ENCODE measurements around the gene CSF1R.

CSF1R gene

DNA sequence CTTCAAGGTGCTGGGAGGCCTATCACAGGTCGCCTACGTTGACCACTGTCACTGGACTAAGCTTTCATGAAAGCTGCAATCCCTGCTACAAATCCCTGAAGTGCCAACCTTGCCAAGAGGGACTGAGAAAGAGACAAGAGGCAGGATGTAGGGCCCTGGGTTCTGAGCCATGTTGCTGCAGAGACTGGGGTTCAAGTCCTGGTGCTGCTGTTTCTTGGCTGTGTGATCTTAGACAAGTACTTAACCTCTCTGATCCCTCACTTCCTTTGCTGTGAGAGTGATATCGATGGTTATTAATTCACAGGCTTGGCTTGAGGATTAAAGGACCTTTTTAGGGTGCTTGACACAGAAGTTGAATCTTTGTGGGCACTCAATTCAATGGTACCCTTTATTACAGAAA lies 15.5 kb downstream of the CSF1R start:
- DNase-seq (ENCODE audit: low read depth in 3 of 3, low spot score in 1 of 3), result no peak

DNA sequence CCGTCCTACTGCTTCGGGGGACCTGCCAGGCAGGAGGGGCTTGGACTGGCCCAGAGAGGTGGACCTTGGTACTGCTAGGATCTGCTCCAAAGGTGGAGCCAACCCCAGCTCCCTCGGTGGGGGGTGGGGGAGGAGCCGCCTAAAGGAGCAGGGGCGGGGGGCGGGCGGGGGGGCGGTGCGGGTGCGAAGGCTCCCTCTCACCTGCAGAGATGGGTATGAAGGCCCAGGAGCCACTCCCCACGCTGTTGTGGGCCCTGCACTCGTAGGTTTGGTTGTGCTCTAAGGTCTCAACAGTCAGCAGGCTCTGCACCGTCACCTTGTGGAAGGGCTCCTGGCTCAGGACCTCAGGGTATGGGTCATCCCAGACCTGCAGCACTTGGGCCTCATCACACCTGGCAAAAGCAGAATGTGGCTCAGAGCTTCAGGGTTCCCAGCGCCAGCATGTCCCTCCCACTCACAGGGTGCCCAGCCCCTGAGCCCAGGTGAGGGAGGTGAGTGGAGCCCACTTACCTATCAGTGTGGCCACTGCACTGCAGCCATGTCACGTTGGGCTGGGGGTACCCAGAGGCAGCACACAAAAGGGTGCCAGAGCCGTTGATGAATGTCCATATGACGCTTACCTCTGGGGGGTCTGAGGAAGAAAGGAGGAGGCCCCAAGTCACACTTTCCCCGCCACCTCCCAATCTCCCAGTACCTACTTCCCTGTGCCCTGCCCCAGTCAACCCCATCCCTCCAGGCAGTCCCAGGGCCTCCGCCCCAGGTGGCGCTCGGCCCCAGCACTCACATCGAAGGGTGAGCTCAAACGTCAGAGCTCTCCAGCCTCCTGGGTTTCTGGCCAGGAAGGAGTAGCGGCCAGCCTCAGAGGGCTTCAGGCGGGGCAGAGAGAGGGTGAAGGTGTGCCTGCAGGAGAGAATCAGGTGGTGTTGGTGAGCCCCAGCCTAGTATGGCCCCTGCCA lies 16.4 kb downstream of the CSF1R start:
- DNase-seq (ENCODE audit: low read depth in 3 of 3, low spot score in 1 of 3), result no peak

DNA sequence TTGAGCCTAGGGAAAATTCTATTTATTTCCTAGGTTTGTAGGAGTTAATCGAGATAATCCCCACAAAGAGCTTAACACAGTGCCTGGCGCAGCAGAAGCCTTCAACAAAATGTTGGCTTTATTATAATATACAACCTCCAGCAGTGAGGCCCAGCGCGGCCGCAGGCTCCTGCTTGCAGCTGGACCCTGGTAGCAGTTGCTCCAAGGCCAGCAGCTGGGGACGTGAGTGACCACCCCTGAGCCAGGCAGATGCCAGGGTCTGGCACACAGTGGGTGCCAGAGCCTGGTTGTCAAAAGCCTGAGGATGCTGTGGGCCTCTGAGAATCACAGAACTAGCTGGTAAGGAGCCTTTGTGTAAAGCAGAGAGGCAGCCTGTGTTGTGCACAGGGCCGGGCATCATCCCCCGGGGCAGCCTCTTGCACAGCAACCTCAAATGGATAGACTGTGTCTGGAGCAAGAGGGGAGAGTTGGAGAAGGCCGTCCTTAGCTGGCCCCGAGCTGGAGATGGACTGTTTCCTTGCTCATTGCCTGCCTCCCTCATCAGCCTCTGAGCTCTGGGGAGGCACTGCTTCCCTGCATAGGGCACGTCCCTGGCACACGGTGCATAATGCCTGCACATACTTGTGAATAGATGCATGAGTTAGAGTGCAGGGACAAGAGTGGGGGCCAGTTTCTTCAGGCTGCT lies 17.3 kb downstream of the CSF1R start:
- DNase-seq (ENCODE audit: low read depth in 3 of 3, low spot score in 1 of 3), result no peak

DNA sequence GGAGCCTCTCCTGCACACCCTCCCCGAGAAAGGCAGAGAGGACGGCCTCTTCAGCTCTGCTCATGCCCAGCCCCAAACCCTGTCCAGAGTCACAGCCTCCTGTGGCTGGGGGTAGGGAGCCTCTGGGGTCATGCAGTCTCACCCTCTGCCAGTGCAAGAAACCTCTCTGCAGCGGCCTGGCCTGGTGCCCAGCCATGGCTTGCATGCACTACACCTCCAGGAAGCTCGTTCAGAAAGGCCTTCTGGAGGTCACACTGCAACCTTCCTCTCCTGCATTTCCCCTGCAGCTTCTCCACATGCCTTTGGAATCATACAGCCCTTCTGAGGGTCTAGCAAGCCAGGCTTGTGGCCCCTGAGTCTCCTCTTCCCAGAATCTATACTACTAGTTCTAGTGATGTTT lies 17.9 kb downstream of the CSF1R start:
- no peak for DNase-seq (ENCODE audit: low read depth in 3 of 3, low spot score in 1 of 3)

DNA sequence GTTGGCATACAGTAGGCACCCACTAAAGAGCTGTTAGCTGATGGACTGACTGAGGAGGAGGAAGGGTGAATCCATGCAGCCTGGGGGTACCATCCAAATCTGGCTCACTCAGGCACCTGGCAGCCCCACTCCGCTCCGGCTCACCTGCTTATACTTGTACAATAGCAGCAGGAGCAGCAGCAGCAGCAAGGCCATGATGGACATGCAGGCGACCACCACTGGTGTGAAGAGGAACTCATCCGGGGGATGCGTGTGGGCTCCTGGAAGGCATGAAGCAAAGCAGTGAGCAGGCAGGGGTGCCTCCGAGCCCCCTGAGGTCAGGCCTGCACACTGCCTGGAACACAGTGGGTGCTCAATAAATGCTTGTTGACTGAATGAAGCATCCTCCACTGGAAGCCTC lies 18.3 kb downstream of the CSF1R start:
- DNase-seq (ENCODE audit: low read depth in 3 of 3, low spot score in 1 of 3), result no peak

DNA sequence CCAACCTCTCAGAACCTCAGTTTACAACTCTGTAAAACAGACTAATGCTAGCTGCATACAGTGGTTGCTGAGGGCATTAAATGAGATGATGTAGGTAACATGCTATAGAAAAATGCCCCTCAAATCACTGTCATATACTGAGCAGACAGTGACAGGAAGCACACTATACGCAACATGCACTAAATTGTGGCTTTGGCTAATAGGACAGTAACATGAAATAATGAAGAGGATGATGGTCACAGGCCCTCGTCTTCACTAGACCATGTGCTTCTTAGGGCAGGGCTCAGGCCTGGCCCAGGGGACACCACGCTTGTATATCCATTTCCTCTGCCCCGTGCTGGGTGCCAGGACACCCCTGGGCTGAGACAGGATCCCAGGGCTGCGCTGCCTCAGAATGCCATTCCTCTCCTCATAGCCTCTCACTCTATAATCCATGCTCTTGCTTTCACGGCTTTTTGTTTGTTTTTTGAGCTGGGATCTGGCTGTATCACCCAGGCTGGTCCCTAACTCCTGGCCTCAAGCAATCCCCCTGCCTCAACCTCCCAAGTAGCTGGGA lies 18.9 kb downstream of the CSF1R start:
- no peak for DNase-seq (ENCODE audit: low read depth in 3 of 3, low spot score in 1 of 3)

DNA sequence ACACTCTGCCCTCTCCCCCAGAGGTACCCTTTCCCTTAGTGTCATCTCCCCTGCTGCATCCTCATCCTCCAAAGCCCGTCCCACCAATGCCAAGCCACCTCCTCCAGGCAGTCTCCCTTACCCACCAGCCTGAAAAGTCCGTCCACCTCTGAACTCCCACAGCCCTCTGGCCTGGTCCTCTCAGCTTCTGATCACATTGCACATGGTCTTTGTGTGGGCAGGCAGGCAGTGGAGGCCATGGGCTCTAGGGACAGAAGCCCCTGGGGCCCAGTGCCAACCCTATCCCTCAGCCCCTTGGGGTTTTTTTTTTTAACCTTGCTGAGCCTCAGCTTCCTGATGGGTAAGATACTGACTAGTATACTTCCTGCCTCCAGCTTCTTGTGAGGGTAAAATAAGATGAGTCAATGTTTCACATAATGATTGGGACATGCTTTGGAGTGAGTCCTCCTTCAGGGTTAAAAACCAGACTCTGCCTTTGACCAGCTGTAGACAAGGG lies 19.4 kb downstream of the CSF1R start:
- no peak for DNase-seq (ENCODE audit: low read depth in 3 of 3, low spot score in 1 of 3)

DNA sequence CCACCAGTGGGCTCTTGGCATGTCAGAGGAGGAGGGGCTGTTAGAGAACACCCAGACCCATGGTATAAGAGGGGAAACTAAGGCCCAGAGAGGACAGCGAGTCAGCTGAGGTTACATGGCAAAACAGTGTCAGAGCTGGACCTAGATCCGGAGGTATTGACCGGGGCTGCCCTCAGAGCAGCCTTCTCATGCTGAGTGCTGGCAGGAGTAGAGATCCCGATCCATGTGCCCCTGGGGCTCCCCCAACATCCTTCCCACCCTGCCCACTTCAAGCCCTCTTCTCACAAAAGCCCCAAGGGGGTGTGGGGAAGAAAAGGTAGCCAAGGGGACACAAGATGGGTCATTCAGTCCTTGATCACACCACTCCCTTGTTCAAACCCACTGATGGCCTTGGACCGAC lies 19.9 kb downstream of the CSF1R start:
- no peak for DNase-seq (ENCODE audit: low read depth in 3 of 3, low spot score in 1 of 3)

DNA sequence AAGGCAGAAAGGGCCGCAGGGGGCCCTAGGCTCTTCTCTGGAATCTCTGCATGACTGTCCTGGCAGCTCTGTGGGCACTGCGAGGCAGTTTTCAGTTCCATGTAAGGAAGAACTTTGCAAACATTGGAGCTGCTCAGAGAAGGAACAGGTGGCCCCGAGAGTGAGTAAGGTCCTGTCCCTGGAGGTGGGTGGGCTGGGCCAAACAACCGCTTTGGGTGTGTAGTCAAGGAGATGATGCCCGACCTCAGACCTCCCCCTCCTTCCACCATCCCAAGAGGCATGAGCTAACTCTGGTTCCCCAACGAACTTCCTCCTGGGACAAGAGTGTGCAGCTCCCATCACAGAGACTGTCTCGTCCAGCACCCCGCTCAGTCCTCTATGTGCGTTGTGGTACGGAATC lies 20.5 kb downstream of the CSF1R start:
- no peak for DNase-seq (ENCODE audit: low read depth in 3 of 3, low spot score in 1 of 3)

DNA sequence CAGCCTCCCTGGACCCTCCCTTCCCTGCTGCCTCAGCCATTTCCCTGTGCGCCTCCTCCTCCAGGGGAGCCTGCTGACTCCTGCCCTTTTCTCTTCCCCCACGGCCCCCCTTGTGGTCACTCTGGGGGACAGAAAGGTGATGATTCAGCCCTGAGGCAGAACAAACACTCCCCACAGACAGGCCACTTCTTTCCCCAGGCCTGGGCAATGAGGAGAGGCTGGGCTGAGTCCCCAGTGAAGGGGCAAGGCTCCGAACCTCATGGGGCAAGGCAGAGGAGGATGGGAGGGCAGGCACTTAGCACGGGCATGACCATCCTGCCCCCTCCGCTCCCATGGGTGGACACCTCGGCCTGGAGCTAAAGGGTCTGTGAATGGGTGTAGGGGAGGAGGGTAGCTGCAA lies 21.0 kb downstream of the CSF1R start:
- DNase-seq (ENCODE audit: low read depth in 3 of 3, low spot score in 1 of 3), result no peak

DNA sequence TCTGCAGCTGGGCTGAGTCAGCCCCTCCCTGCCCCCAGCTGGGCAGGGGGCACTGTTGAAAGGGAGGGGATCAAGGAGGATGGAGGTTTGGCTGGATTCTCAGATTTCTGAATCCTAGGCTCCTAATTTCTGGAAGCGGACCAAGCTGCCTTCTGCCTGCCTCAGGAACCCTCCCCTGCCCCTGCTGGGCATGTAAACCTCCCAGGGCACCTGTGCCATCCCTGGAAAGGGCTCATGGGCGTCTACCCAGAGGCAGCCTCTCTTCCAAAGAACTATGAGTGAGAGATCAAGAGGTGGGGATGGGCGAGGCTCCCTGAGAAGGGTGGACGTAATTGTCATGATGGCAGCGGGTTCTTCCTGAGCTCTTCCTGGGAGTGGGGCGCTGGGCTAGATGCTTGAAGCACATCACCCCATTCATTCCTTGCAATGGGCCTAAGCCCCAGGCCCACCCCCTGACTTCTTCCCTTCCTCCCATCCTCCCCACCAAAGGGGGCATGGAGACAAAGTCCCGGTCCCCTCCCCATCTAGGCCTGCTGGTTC lies 21.6 kb downstream of the CSF1R start:
- no peak for DNase-seq (ENCODE audit: low read depth in 3 of 3, low spot score in 1 of 3)

DNA sequence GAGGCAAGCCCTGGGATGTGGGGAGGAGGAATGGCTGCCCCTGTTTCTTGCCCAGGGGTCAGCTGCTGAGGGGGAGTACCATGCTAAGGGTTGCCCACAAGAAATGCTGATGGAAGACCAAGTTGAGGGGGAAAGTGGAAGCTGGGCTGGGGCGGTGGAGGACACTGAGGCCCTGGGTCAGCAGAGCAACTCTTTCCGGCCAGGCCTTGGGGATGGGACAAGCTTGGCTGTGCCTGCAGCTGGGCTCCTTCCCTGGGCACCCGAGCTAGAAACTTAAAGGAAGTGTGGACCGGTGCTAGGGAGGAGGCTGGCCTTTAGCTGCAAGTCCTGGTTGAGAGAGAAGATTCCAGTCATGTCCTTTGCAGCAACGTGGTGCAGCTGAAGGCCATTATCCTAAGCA lies 22.7 kb downstream of the CSF1R start:
- DNase-seq (ENCODE audit: low read depth in 3 of 3, low spot score in 1 of 3), result no peak

DNA sequence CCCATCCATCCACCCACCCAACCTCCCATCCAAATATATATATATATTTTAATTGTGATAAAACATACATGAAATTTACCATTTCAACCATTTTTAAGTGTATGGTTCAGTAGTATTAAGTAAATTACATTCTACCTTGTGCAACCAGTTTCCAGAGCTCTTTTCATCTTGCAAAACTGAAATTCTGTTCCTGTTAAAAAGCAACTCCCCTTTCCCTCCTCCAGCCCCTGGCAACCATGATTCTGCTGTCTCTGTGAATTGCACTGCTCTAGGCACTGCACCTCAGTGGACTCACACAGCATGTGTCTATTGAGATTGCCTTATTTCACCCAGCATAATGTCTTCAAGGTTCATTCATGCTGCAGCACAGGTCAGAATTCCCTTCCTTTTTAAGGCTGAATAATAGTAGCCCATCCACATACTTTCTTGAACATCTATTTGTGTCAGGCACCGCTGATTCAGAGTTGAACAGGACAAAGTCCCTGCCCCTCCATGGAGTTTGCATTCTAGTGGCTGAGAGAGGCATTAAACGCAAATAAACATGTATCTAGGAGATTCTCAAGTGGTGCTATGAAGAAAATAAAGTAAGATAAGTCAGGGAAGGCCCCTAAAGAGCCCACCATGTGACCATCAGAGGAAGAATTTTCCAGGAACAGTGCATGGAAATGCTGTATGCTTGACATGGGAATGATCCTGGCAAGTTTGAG lies 24.0 kb downstream of the CSF1R start:
- DNase-seq (ENCODE audit: low read depth in 3 of 3, low spot score in 1 of 3), result no peak

DNA sequence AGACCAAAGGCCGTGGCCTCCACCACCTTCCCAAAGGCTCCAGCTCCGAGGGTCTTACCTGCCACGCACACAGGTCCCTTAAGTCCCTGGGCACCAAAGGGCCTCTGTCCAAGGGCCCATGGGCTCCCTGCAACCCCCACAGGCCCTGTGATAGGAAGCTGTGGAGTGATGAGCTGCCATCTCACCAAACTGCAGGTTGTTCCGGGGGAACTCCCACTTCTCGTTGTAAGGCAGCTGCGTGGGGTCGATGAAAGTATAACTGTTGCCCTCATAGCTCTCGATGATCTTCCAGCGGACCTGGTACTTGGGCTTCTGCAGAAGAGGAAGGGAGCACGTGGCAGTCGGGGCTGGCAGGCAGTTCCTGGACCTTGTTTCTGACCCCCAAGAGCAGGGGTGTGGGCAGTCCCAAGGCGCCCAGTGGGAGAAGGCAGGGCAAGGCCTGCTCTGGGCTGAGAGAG lies 24.8 kb downstream of the CSF1R start:
- no peak for DNase-seq (ENCODE audit: low read depth in 3 of 3, low spot score in 1 of 3)

DNA sequence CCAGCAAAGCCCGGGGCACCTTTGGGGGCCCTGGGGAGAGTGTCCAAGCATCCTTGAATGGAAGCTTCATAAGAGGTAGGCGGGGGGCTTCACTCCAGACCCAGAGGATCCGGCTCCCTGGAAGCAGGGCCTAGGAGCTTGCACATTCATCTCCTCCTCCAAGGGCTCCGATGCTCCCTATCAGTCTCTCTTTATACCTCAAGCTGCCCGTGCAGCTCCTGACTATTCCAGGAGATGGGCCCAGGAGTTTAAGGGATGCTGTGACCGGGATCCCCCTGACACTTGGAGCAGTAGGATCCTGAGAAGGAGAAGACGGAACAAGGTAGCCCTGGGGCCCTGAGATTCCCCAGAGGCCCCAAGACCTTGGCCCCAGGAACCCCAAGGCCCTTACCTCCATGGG lies 25.9 kb downstream of the CSF1R start:
- no peak for DNase-seq (ENCODE audit: low read depth in 3 of 3, low spot score in 1 of 3)

DNA sequence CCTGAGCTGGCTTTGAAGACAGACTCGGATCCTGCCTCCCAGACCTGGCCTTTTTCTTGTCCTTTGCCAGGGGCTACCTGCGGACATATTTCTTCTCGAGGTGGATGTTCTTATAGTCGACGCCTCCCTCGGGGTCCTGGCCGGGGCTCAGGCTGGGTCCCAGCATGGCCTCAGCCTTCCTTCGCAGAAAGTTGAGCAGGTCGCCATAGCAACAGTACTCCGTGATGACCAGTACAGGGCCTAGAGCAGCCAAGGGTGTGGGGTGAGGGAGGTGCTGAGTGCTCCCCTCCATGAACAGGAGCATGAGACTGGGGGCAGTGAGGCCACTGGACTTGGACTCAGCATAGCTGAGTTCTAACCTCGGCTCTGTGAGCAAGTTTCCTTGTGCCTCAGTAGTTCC lies 26.7 kb downstream of the CSF1R start:
- no peak for DNase-seq (ENCODE audit: low read depth in 3 of 3, low spot score in 1 of 3)

DNA sequence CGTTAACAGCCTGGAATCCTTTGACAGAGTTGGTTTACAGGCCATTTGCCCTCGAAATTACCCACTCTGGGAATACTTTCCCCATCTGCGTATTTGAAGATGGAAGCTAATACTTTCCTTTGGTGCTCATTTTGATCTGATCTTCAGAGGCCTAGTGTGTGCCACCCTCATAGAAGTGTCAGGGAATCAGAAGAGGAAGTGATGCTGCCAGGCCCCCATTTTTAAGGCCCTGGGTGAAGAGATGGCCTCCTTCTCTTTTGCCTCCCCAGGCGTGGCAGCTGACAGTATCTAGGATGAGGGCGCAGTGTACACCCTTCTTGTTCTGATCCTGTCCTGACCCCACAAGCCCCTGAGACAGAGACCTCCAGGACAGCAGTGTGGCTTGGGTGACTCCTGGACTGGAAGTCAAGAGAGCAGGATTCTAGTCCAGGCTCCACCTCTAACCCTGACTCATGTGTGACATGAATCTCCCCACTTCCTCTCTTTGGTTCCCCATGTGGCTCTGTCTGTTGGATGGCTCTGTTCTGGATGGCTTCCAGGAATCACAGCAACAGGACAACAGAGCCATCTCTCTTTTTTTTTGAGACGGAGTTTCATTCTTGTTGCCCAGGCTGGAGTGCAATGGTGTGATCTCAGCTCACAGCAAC lies 27.8 kb downstream of the CSF1R start:
- no peak for DNase-seq (ENCODE audit: low read depth in 3 of 3, low spot score in 1 of 3)

DNA sequence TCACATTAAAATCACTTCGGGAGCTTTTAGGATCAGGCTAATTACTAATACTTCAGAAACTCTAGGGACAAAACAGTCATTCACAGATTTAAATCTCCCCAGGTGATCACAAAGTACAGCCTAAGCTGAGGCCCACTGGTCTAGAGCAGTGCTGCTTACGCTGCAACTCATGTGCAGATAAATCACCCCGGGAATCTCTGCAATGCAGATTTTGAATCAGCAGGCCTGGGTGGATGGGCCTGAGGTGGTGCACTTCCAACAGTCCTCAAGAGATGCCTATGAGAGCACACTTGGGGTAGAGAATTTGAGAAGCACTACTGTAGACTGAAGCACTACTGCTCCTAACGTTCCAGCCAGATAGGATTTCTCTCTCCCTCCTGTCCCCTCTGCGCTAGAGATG lies 28.4 kb downstream of the CSF1R start:
- DNase-seq (ENCODE audit: low read depth in 3 of 3, low spot score in 1 of 3), result no peak

DNA sequence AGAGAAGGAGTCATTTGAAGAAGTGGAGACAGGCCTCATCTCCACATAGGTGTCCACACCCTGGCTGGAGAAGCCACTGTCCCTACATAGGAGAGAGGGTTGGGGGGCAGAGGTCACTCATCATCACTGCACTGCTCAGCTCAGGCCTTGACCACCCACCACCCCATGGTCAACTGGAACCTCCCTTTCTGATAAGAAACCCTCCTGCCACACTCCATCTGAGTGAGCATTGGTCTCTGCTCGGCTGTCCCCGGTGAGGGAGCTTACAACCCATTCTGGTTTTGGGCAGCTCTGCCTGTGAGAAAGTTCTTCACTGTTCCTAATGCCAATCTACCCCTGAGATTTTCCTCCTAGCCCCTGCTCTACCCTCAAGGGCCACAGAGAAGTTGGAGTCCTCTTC lies 28.8 kb downstream of the CSF1R start:
- no peak for DNase-seq (ENCODE audit: low read depth in 3 of 3, low spot score in 1 of 3)

DNA sequence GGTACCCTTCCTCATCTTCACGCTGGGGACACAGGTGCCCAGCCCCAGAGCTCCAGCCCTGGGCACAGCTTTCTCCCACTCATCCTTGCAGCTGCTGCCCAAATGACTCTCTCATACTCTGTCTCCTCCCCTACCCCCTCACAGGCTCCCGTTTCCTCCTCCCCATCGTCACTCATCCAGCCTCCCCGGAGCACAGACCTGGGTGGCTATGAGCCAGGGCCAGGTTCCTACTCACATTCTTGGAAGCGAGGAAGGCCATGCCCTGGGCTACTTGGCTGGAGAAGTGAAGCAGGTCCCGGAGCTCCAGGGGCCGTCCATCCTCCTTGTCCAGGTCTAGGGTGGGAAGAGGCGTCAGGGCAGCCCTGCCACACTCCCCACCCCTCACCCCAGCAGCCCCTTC lies 29.3 kb downstream of the CSF1R start:
- DNase-seq (ENCODE audit: low read depth in 3 of 3, low spot score in 1 of 3), result no peak

DNA sequence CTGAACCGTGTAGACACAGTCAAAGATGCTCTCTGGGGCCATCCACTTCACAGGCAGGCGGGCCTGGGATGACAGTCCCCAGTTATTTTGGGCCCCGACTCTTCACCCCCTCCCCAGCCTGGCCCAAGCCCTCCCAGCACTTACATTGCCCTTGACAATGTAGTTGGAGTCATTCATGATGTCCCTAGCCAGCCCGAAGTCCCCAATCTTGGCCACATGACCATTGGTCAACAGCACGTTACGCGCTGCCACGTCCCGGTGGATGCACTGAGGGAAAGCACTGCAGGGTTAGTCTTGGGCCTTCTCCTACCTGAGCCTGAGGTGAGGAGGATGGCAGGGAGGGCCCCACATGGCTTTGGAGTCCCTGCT lies 30.3 kb downstream of the CSF1R start:
- DNase-seq (ENCODE audit: low read depth in 3 of 3, low spot score in 1 of 3), result no peak
